ENCODE data around the gene KDM7A.
"Not testable (repeated sequence)": the region's sequence is repeated elsewhere in the genome, so short reads cannot be mapped to it uniquely, and the experiment has no call there.

KDM7A gene

GRCh38 chr7:140122965-140123364 lies 53.8 kb downstream of the KDM7A start:
- no peak for TF ChIP-seq ARNTL (CRISPR knock-in tag; IDR thresholded peaks at IDR 0.05; ENCODE audit: borderline replicate concordance, low read depth)
- TF ChIP-seq, protein P1, sequence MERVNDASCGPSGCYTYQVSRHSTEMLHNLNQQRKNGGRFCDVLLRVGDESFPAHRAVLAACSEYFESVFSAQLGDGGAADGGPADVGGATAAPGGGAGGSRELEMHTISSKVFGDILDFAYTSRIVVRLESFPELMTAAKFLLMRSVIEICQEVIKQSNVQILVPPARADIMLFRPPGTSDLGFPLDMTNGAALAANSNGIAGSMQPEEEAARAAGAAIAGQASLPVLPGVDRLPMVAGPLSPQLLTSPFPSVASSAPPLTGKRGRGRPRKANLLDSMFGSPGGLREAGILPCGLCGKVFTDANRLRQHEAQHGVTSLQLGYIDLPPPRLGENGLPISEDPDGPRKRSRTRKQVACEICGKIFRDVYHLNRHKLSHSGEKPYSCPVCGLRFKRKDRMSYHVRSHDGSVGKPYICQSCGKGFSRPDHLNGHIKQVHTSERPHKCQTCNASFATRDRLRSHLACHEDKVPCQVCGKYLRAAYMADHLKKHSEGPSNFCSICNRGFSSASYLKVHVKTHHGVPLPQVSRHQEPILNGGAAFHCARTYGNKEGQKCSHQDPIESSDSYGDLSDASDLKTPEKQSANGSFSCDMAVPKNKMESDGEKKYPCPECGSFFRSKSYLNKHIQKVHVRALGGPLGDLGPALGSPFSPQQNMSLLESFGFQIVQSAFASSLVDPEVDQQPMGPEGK (CRISPR knock-in tag; IDR thresholded peaks at IDR 0.05; ENCODE audit: borderline replicate concordance): no peak
- TF ChIP-seq ESRRG (CRISPR knock-in tag; IDR thresholded peaks at IDR 0.05): no peak
- TF ChIP-seq PPARA (CRISPR knock-in tag; IDR thresholded peaks at IDR 0.05; ENCODE audit: borderline replicate concordance): no peak
- TF ChIP-seq, protein P2, sequence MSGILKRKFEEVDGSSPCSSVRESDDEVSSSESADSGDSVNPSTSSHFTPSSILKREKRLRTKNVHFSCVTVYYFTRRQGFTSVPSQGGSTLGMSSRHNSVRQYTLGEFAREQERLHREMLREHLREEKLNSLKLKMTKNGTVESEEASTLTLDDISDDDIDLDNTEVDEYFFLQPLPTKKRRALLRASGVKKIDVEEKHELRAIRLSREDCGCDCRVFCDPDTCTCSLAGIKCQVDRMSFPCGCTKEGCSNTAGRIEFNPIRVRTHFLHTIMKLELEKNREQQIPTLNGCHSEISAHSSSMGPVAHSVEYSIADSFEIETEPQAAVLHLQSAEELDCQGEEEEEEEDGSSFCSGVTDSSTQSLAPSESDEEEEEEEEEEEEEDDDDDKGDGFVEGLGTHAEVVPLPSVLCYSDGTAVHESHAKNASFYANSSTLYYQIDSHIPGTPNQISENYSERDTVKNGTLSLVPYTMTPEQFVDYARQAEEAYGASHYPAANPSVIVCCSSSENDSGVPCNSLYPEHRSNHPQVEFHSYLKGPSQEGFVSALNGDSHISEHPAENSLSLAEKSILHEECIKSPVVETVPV (CRISPR knock-in tag; IDR thresholded peaks at IDR 0.05): no peak
- TF ChIP-seq TOX (CRISPR knock-in tag; IDR thresholded peaks at IDR 0.05; ENCODE audit: borderline replicate concordance): no peak
- no peak for TF ChIP-seq GLIS3 (CRISPR knock-in tag; IDR thresholded peaks at IDR 0.05)
- no peak for TF ChIP-seq ZC3H10 (CRISPR knock-in tag; IDR thresholded peaks at IDR 0.05)
- no peak for ATAC-seq

GRCh38 chr7:140121326-140121725 lies 55.5 kb downstream of the KDM7A start:
- ATAC-seq: no peak
- TF ChIP-seq BACH2 (CRISPR knock-in tag; IDR thresholded peaks at IDR 0.05; ENCODE audit: borderline replicate concordance): no peak
- TF ChIP-seq ARNTL (CRISPR knock-in tag; IDR thresholded peaks at IDR 0.05; ENCODE audit: borderline replicate concordance, low read depth): no peak
- TF ChIP-seq ZFP30 (CRISPR knock-in tag; IDR thresholded peaks at IDR 0.05): no peak
- no peak for TF ChIP-seq RARB (CRISPR knock-in tag; IDR thresholded peaks at IDR 0.05)
- no peak for TF ChIP-seq TCF4 (CRISPR knock-in tag; IDR thresholded peaks at IDR 0.05; ENCODE audit: borderline replicate concordance)
- no peak for TF ChIP-seq TOX (CRISPR knock-in tag; IDR thresholded peaks at IDR 0.05; ENCODE audit: borderline replicate concordance)
- no peak for TF ChIP-seq PPARA (CRISPR knock-in tag; IDR thresholded peaks at IDR 0.05; ENCODE audit: borderline replicate concordance)
- TF ChIP-seq, protein P2 (CRISPR knock-in tag; IDR thresholded peaks at IDR 0.05): no peak
- TF ChIP-seq CSDC2 (CRISPR knock-in tag; IDR thresholded peaks at IDR 0.05): no peak
- TF ChIP-seq, protein P1 (CRISPR knock-in tag; IDR thresholded peaks at IDR 0.05; ENCODE audit: borderline replicate concordance): no peak
- TF ChIP-seq ISL1 (CRISPR knock-in tag; IDR thresholded peaks at IDR 0.05): no peak

GRCh38 chr7:140114817-140115216 lies 62.0 kb downstream of the KDM7A start:
- ATAC-seq: not testable (repeated sequence)

DNA sequence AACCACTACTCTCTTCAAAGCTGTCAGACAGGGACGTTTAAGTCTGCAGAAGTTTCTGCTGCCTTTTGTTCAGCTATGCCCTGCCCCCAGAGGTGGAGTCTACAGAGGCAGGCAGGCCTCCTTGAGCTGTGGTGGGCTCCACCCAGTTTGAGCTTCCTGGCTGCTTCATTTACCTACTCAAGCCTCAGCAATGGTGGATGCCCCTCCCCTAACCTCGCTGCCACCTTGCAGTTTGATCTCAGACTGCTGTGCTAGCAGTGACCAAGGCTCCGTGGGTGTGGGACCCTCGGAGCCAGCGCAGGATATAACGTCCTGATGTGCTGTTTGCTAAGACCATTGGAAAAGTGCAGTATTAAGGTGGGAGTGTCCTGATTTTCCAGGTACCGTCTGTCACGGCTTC lies 68.0 kb downstream of the KDM7A start:
- not testable (repeated sequence) for ATAC-seq

DNA sequence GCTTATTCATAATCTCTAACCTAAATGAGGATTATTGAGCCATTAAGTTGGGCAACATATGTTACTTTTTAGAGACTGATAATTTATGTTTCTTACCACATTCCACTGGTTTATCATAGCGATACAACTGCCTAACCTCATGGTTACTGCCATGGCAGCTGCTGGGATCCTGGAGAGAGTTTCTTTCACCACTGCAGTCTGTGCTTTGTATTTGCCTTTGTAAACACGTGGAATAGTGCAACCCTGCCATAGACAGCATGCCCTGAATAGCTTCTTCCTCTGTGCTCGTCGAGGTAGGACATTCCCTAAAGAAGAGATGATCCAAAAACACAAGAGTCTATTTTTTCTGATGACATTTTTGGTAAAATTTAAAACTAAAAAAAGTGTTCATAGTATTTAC lies 80.3 kb downstream of the KDM7A start:
- no peak for ATAC-seq
- TF ChIP-seq CREB5 (CRISPR knock-in tag; IDR thresholded peaks at IDR 0.05; ENCODE audit: low read depth) (no peak), ZNF565 (CRISPR knock-in tag; conservative IDR thresholded peaks at IDR 0.05; ENCODE audit: low read depth) (no peak), GLIS3 (CRISPR knock-in tag; IDR thresholded peaks at IDR 0.05) (no peak), TOX (CRISPR knock-in tag; IDR thresholded peaks at IDR 0.05; ENCODE audit: borderline replicate concordance) (no peak), ESRRG (CRISPR knock-in tag; IDR thresholded peaks at IDR 0.05) (no peak), RARB (CRISPR knock-in tag; IDR thresholded peaks at IDR 0.05) (no peak), TSHZ2 (CRISPR knock-in tag; IDR thresholded peaks at IDR 0.05) (no peak), CSDC2 (CRISPR knock-in tag; IDR thresholded peaks at IDR 0.05) (no peak), PPARA (CRISPR knock-in tag; IDR thresholded peaks at IDR 0.05; ENCODE audit: borderline replicate concordance) (no peak), OSR1 (CRISPR knock-in tag; IDR thresholded peaks at IDR 0.05) (no peak)
- TF ChIP-seq, protein P1 (CRISPR knock-in tag; IDR thresholded peaks at IDR 0.05; ENCODE audit: borderline replicate concordance): no peak
- TF ChIP-seq, protein P2 (CRISPR knock-in tag; IDR thresholded peaks at IDR 0.05): no peak

Measured in SK-N-SH treated with all-trans-retinoic acid at 6 μM for 48 hours (cell line).